ENCODE results near the gene BRD7.

Gene BRD7

DNA sequence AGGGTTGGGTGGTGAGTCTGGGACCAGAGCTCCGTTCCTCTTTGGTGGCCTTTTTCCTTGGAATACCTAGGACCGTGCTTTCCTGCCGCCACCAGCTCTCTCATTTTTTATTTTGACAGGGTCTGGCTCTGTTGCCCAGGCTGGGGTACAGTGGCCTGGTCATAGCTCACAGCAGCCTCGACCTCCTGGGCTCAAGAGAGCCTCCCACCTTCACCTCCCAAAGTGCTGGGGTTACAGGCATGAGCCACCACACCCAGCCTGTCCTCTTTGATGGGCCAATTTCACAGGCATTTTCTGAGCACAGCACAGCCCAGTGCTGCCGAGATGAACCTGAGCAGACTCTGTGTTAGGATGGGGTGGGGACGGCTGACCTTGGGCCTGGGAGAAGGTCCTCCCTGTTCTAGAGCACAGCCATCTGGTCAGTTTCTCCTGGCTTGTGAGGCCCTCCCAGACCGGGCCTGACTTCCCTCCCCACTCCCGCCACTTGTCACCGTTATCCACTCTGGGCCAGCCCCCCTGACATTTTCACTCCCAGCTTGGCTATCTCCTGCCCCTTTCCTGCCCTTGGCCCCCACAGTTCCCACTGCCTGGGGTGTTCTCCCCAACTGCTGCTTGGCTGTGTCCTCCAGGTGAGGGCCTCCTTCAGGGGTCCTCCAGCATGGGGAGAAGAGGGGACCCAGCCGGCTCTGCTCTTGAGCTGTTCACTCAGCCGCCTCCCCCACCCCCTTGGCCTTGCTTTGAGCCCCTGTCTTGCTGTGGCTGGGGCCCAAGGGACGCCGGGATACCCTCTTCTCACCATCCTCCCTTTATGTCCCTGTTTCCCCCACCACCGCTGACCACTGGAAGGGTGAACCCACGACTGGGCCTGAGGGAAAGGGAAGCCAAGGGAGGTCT is 97.4 kb downstream of the BRD7 start:
- no peak for DNase-seq

DNA sequence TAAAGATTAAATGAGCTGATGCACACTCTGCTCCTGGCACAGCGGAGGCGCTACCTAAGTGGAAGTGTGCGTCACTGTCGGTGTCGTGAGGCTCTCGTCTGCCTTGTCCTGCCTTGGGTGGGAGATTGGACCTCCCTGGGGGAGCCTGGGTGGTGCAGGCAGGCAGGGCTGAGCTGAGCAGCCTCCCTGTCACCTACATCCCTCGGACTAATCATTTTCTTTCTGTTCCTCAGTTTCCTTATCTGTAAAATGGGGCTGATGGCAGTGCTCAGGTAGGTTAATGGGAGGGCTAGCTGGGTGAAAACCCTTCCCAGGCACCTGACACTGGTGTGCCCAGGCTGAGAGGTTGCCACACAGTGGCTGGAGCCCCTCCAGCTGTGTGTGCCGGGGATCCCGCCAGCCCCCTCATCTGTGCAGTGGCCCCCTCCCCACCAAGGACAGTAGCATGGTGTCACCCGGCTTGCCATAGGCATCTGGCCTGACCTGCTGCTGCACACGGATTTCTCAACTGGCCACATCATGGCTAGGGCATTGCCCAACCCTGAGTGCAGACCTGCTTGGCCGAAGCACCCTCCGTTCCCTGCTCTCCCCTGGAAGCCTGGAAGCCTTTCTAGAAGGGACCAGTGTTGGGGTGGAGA is 98.2 kb downstream of the BRD7 start:
- no peak for DNase-seq

DNA sequence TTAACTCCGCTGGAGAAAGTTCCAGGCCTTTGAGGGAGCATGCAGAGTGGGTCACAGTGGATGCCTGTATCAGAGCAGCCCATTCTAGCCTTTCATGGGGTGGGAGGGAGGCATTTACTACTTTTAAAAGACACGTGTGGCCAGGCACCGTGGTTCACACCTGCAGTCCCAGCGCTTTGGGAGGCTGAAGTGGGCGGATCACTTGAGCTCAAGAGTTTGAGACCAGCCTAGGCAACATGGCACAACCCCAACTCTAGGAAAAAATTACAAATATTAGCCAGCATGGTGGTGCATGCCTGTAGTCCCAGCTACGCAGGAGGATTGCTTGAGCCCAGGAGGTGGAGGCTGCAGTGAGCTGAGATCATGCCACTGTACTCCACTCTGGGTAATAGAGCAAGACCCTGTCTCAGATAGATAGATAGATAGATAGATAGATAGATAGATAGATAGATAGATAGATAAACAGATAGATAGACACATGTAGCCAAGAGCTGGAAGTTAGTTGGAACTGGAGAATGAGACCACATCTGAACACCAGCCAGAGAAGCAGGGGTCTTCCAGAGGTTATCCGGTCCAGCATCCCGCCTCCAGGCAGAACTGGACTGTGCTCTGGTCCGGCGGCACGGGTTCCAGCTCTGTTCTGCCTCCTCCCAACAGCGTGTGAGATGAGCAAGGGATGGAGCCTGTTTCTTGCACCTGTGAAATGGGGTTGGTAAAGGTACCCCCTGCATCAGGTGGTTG is 98.8 kb downstream of the BRD7 start:
- no peak for DNase-seq

DNA sequence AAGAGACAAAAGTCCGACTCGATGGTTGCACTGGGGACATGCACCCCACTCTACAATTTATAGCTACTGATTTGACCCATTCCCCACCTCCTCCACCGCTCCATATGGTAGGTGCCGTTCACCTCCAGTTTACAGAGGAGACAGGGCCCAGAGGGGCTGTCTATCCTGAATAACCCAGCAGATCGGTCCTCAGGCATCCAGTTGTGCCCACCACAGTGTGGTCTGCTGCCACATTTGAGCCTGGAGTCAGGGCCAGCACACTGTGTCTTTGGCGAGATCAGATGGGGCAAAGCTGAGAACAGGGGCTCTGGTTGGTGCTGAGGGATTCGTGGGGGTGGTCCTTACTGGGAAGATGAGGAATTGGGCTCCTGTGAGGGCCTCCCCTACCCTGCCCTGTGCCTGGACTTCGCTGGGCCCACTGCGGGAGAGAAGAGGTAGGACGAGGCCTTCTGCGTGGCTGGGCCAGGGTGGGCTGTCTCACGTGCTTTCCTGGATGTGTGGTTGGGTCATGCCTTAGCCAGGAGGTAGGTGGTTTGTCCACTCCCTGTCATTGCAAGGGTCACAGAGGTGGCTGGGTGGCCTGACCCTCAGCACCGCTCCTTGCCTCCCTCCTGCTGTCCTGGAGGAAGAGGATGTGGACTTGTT is 99.6 kb downstream of the BRD7 start:
- no peak for DNase-seq

DNA sequence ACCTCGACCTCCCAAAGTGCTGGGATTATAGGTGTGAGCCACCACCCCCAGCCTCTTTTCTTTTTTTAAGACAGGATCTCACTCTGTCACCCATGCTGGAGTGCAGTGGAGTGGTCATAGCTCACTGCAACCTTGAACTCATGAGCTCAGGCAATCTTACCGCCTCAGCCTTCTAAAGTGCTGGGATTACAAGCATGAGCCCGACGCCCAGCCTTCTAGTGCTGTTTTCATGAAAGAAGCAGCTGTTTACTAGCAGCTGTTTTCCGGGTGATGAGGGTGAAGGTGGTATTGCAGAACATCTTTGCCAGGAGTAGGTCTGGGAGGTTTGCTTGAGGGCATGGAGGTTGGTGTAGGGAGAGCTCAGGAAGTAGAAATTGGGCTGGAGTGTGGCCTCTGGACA is 100.4 kb downstream of the BRD7 start:
- DNase-seq, result no peak

DNA sequence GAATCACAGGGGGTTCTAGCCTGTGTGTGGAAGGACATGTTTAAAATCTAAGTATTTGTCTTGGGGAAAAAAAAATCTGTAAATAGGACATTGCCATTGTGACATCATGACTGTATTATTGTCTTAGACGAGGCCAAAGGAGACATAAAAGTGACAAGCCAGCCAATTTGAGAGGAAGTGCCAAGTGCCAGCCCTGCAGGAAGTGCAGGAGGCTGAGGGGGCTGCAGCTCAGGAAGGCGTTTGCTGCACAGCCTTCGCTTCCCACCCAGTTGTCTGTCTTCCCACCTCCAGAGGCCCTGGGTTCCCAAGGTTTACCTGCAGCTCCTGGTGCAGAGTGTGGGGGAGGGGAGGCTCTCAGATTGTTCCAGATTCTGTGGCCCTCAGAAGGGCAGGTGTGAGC is 101.1 kb downstream of the BRD7 start:
- peak; percentile 53 for DNase-seq

DNA sequence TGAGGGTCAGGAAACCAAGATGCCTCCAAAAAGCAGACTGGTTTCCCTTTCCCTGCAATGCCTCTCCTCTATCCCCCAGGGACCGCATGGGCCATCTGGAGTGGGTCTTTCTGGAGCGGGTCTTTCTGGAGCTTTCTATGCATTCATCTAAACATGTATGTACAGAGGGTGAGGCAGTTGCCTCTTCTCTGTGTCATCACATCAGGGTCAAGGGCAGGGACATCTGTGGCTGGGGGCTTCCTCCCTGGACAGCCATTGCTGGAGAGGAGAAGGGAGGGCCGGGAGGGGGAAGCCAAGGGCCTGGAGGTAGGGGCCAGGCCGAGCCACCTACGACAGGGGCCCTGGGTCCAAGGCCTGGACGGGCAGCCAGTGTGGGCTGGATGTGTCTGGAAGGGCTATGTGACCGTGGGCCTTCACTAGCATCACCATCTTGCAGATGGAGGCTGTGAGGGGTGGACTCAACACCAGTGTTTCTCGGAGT is 101.6 kb downstream of the BRD7 start:
- DNase-seq, result no peak

DNA sequence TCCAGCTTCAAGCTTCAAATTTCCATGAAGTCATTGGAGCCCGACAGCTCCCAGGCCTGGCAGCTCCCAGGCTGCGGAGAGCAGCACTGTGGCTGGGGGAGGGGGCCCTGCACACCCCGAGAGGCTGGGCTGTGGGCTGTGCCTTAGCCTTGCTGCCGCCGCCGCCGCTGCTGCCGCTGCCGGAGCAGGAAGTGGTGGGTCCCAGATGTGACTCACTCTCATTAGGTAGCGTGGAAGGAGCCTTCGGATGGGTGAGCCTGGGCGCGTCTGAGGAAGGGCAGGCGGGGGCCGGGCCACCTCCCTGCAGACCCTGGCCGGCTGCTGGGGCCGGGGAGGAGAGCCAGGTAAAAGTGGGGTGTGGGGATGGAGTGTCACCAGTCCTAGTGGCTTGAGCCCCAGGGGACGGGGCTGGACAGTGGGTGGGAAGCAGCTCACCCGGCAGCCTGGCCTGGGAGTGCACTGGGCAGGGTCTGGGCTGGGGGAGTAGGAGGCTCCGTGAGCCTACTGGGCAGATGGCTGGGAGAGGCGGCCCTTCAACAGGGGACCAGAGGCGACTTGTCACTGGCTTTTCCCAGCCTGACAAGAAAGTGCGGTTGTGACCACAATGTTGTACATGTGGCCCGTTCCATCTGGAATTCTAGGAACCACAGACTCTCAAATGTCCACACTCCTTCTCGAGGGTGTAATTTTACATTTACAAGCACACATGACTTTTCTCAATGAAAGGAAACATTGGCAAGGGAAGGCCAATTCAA is 102.3 kb downstream of the BRD7 start, which contains the start of gene ADCY7:
TSS of gene ADCY7 (plus strand) at position 215 of the 755 bp plus-strand sequence. CDS start 21,629 bp downstream, outside the sequence.
- peak; percentile 87 for DNase-seq
